ENCODE results near the gene FAM171A1.

FAM171A1 gene

DNA sequence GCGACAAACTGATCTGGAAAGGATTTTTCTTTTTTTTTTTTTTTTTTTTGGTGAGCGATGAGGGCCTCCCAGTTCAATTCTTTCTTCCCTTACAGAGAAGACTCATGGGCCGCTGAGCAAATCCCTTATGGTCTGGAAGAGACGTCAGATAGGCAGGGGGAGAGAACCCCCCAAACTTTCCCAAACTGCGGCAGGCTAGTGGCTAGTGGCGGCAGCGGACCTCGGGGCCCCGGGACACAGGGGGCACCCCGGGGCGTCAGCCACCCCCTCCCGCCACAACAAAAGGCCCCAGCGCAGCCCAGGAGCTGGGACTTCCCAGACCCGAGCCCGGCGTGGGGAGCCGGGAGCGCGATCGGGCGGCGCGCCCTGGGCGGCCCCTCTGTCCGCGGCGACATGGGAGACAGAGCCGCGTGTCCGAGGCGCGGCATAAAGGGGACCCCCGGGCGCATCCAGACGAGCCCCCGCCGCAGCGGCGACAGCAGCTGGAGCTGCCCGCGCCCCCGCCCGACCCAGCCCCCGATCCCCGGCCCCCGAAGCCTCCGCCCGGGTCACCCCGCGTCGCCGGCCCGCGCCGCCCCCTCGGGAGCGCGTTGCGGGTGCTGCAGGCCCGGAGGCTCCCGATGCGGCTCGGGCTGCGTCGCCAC lies 755 bp downstream of the FAM171A1 start:
- DNase-seq = no peak

DNA sequence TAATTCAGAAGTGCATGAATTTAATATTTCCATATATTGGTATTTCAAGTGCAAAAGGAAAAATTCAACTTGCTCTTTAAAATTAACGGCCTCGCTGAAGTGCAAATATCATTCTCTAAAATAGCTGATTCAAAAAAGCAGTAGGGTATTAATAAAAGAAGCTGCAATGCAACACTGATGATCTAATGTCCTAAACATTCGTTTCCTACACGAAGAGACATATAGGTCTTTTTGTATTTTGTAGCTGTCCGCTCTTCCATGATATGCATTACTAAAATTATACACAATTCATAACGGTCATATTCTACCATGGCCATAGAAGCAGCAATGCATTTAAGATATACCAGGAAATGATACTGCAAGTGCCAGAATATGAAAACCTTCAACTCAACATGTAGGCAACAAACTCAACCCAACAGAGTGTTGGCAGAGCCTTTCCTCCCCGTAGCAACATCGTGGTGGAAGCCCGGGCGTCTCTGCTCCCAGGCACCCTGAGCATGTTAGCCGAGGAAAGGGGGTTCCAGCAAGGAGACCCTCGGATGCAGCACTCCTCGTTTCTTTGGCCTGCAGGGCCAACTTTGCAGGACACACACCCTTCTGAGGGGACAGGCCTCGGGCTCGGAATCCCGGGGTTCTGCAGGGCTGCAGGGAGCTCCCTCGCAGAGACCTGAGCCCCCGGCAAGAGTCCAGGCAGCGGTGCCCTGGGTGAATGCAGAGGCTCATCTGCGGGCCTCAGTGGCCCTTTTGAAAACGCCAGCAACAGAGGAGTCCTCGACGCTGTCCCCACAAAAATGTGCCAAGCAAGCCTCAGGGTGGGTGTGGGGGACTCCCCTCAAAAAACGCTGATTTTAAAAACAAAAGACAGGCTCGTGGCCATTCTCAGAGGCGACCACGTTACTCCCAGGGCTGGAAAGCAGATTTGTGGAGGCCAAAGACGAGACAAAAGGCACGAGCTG lies 1.6 kb downstream of the FAM171A1 start:
- DNase-seq = no peak

DNA sequence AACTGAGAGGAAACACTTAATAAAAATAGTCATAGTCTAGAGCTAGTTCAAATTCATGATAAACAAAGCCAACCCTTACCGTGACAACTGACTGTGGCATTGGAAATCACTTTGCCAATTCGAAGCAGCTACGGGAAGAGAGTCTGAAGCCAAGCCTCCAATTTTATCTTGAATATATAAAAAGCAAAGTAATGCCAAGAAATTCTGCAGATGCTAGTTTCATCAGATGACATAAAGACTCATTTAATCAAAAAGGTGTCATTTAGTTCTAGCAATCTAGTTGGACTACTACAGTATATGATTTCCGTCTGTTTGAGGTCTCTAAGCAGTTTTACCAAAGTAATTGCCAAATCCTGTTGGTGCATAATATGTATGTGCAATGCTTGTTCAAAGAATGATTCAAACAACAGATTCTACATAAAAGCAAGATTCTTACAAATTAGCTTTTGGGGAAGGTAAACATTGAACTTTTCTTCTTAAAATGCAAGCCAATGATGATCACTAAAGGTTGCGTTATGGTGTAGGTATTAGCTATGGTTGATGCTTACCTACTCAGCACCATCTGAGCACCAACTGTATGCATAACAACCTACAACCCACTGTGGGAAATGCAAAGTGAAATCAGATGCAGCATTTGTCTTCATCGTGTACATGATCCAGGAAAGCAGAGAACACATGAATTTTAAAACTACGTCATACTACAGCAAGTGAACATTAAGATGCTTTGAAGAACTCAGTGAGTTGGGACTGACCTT lies 2.8 kb downstream of the FAM171A1 start:
- no peak for DNase-seq

DNA sequence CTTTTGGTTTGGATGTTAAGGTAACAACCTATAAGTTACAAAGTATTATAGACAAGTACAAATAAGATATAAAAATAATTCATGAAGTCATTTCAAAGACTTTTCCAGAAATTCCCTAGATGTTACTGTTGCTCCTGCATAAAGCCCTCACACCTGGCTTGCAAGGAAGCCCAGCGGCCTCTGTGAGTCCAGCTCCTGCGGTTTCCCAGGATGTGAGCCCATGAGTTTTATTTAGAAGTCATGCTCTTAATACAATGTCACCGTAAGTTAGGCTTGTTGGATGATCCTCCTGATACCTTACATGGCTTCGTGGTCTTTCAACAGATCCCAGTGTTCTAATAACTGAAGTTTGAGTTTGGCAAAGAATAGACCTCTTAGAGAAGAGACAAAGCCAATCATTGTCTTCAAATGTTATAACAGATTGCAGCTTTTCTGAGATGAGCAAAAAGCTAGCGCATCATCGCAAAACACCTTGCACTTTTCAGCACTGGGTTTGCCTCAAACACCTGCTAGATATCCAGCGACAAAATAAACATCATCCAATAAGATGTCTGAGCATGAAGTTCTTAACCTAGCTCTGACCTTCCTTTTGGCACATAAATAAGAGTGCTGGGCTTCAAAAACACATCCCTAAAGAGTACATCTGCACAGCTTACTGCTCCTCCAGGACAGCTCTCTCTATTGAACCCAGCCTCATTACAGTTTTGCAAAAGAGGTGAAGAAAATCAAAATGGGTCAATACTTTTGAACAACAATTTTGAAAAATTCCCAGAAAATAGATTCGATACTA lies 3.6 kb downstream of the FAM171A1 start:
- no peak for DNase-seq

DNA sequence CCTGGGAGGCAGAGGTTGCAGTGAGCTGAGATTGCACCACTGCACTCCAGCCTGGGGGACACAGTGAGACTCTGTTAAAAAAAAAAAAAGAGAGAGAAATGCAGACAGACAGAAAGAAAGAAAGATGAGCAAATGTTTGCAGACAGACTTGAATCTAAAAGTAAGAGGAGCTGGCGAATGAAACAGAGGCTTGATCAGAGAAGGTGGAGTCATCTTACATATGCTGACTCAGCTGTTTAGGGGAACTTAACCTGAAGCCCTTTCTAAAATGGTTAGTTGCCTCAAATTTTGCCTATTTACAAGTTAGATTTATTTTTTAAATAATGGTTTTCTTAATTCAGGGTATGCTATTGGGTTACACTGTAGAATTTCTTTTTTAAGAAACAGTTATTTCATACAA lies 5.4 kb downstream of the FAM171A1 start:
- DNase-seq = no peak

DNA sequence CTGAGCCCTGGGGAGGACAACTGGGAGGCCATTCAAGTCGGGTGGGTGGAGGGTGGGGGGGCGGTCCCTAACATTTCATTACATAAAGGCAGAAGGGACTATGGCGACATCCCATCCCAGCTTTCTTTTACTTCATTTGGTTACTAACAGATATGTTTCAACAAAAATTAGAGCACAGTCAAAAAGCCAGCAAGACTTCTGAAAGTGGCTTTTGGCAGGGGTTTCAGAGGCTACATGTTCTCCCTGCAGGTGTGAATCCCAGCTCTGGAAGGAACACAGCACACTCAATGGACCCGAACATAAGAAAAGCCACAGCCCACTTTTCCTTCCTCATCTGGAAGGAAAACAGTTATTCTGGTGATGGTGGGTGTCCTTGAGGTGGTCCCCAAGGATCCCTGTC lies 7.1 kb downstream of the FAM171A1 start:
- no peak for DNase-seq

DNA sequence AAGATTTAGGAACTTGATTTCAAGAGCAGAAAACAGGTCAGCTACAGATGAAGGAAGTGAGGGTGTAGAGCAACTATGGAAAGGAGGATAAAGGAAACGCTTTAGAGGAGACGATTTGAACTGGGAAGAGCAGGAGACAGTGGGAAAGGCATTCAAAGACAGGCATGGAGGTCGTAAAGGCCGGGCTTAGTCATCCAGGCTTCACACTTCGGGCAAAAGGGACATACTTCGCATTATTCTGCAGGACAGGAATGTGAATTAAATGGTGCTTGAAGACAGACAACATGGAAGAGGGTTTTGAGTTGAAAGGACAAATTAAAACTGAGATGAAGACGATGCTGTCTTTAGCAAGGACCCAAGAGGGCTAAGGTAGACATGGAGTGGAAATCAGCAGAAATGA lies 8.1 kb downstream of the FAM171A1 start:
- DNase-seq = no peak

DNA sequence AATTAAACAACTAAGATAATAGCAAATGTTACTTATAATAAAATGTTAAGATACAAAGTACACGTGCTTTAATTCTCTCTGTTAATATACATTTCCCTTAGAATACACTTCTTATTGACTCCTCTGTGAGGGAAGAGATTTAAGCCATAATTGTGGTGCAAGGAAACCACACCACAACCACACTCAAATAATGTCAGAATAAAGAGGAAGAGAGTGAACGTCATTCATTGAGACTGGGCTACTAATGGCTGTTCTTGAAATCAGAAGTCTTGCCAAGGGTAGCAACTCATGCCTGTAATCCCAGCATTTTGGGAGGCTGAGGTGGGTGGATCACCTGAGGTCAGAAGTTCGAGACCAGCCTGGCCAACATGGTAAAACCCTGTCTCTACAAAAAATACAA lies 10.0 kb downstream of the FAM171A1 start:
- peak; percentile 47 for DNase-seq

DNA sequence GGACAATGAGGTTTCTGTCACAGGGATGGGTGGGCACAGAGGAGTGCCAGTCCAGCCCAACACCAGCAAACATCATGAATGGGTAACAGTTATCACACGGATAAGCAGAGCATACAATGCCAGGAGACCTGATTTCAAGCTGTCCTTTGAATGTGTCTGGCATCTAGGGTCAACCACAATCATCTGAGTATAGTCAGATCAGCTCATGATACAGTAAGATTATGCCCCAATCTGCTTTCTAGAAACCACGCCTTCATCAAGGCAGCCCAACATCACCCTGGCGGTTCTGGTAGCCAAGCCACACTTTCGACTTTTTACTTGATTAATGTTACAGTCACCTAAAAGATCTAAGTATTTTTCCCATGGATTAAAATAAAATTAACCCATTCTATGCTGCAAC lies 10.5 kb downstream of the FAM171A1 start:
- DNase-seq = no peak

DNA sequence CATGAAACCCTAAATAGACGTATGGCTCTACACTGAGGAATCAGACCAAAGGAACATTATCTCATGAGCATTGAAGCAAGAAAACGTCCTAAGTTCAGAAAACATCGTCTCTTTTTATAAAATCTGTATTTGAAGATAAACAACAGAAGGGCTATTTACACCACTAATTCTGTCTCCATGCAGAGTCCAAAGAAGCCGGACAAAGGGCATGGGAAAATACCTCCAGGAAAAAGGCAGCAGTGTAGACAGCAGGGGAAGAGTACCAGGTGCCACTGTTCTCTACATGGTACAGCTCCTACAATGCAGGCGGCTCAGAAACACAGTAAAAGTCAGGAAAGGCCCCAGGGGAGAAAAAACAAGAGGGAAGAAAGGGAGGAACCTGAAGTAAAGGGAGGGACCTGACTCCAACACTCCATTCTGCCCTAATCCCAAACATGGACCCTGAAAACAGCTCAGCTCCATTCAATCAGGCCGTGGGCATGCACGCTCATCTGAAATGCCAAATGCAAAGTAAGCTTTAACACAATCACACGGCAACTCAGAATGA lies 17.5 kb downstream of the FAM171A1 start:
- DNase-seq = no peak

DNA sequence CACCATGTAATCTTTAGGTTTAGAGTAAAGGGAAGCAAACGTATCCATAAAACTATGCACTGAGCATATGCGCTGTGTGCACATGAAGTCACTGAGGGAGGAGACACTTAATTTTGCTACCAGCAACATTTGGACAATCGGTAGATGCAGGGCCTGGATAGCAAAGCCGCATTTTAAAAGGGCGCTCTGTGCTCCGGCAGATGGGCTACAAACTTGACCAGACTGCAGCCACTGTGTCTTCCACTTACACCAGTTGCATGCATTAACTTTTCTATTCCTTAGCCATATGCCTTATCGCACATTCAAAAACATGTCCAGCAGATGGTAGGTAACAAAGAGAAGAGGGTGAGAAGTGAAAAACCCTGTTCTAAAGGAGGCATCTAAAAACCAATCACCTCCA lies 18.3 kb downstream of the FAM171A1 start:
- no peak for DNase-seq

DNA sequence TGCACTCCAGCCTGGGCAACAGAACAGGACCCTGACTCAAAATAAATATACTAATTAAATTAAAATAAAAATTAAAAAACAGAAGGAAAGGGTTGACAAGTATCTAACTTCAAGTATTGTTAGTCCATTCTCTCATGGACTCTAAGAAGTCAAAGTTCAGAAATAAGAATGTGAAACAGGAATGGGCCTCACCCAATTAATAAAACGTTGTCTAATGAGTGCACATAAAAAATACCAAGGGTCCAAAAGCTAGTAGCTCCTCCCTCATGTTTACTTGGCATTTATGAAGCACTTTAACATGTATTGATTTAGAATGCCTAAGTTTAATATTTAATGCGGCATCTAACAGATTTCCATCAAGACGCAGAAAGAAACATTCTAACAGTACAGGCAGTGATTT lies 18.9 kb downstream of the FAM171A1 start:
- DNase-seq = no peak

DNA sequence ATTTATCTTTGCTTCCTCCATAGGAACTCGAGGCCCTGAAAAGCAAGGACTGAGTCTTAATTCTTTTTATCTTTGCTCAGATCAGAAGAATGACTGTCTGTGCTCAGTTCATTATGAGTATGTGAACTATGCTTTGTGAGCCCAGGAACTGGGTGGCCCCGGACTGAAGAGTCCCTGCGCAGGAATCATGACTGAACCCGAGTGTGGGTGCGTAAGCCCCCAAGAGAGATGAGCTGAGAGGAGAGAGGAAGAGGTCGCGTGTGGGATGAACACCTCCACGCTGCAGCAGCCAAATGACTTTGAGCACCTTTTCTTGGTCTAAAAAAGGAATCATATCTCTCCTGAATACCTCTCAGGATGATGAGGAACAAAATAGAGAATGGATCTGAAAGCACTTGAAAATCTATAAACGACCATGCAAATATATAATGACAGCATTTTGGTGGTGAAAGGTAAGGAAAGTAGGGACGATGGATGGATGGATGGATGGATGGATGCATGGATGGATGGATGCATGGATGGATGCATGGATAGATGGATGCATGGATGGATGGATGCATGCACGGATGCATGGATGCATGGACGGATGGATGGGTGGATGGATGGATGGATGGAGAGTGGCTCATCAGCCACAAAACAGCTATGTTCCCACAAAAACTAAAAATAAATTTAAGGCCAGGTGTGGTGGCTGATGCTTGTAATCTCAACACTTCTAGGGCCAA lies 19.8 kb downstream of the FAM171A1 start:
- DNase-seq = no peak

DNA sequence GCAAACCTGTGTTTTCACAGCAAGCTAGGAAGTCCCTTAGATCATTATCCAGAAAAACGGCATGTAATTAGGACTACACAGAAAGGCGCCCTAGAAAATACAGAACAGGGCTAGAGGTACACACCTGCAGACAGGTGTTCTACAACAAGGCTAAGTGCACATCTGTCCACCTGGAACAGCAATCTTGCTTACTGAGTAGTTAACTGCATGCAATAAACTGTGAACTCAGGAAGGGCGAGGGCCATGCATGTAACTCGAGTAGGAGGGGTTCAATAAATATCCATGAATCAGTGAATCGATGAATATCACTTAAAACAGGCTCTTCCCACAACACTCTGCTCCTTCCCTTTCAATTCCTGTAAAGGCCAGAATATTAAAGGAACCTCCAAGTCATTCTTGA lies 22.0 kb downstream of the FAM171A1 start:
- DNase-seq = no peak

DNA sequence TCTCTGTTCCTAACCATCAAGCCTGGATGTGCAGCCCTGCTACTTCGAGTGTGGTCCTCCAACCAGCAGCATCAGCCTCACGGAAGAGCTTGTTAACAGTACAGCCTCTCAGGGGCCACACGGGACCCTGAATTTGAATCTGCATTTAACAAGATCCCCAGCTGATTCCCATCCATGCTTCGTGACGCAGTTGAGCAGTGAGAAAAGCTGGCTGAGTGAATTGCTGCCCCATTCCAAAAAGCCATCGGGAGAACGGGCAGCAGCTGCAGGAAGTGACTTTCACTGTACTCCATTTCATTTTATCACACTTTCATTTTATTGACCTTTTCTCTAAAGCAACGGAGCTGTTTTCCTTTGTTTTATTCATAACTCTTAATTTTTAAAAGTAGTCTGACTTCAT lies 22.5 kb downstream of the FAM171A1 start:
- no peak for DNase-seq

DNA sequence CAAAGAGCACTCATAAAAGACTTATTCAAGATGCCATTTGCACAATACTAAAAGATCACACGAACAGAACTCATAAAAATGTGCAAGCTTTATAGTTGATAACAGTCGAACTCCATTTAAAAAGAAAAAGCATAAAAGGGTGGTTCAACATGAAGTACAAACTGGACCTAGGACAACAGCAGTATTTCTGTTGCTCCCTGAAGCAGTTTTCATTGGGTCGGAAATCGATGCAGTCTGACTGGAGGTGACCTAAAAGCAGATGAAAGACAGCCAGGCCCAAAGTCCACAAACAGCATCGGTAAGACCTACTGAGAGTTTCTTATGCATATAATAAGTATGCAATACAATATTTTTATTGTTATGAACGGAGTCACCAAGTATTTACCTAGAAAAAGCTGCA lies 23.9 kb downstream of the FAM171A1 start:
- DNase-seq = no peak

DNA sequence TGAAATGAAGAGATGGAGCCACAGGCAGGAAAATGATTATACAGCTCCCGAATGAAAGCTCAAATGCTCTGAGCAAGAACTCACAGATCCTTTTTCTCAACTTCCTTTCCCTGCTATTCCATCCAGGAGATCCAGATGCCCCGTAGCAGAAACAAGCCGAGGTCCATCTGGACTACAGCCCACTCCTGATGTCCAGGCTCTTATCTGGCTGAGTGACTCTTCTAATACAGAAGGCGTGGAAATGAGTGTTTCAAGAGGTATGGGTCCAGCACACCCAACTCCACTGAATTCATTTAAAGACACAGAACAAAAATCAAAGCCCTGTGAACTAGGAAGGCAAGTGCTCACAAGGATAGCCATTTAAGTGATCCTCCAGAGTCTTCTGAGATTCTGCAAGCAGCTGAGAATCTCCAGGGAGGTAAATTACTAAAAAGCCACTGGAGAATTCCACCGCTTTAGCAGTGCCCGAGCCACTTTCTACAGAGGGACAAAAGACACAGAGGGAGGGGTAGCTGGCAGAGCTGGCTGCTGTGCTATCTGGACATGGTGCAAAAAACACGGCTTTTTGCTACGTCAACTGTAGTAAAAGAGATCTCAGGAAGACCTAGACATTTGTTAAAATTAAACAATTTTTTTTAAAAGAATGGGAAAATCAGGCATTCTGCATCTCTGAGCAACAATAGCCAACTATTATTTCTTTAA lies 24.5 kb downstream of the FAM171A1 start:
- no peak for DNase-seq

DNA sequence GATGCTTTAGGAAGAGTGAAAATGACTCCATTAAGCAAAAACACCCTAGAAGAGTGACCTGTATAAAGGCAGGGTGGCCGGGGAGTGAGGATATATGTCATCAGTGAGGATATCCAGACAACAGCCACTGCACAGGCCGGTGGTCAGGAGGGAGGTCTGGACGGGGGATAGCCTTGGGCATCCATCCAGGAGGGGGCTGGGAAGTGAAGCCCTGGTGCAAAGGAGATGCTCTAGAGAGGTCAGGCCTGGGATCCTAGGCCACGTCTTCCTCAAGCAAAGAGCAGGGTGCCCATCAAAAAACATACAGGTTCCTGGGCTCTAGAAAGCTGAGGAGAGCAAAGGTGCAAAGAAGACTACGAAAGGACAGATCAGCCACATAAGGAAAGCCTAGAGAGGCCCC lies 25.6 kb downstream of the FAM171A1 start:
- no peak for DNase-seq

DNA sequence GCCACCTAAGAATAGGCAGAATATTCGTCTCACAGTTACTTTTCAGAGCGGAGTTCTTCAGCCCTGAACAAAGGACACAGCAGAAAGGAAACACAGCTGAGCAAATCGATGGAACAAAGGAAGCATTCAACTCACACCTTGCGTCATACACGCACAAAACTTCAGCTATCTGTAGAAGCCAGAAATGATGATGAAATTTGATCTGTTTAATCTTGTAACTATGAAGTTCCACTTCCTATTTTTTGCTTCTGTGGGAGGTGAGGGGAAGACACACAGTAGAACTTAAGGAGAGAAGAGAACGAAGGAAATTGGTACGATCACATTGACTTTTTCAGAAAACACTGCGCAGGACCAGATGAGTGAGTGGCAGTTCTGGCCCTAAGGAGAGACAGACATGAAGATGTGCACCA lies 26.2 kb downstream of the FAM171A1 start:
- DNase-seq = peak; percentile 94

DNA sequence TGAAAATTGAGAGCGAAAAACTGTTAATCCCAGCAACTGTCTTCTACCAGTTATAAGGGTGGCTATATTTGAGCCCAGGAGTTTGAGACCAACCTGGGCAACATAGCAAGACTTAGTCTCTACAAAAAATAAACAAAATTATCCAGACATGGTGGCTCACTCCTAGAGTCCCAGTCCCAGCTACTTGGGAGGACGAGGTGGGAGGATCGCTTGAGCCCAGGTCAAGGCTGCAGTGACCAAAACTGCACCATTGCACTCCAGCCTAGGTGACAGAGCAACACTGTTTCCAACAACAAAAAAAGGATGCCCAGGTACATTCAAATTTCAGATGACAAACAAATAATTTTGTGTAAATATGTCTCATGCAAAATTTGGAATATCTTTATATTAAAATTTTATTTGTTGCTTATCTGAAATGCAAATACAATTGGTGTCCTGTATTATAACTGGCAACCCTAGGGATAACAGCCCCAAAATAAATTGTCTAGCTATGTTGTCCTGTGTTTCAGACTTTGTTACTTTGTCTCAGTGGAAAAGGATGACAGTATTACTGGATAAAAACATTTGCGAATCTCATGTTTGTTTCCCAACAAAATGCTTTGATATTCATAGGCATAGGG lies 26.7 kb downstream of the FAM171A1 start:
- DNase-seq = no peak

DNA sequence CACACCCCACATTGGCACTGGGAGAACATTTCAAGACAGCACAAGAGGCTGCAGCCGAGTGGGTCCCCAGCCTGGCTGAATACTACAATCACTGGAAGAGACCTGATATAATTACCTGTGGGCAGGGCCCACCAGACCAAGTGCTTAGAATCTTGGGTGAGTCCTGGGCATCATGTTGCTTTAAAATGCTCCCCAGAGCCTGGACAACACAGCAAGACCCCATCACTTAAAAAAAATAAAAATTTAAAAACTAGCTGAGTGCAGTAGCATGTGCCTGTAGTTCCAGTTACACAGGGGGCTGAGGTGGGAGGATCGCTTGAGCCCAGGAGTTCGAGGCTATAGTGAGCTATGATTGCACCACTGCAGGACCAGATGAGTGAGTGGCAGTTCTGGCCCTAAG lies 28.1 kb downstream of the FAM171A1 start:
- no peak for DNase-seq

Data from GF-D8 (cell line).